IPS DF 6.9 (cell line): ENCODE data around the gene CEP170B.
"Not testable (repeated sequence)": the region's sequence is repeated elsewhere in the genome, so short reads cannot be mapped to it uniquely, and the experiment has no call there.

Experiments
- DNase-seq: peaks from one replicate; pipeline ENCODE4 v3.0.0-alpha.2; 2013; ENCODE audit warnings: low read depth, low spot score
- H3K27ac ChIP-seq: one replicate; pipeline ENCODE4 v1.5.1; 2013; ENCODE audit warnings: low read length, control low read depth
- H3K27me3 ChIP-seq: 2 replicates; pipeline ENCODE4 v1.6.1; 2013; ENCODE audit warnings: mild to moderate bottlenecking, low read length; ENCODE audit not compliant: control insufficient read depth, insufficient read depth
- H3K36me3 ChIP-seq: 2 replicates; pipeline ENCODE4 v1.6.1; 2013; ENCODE audit warnings: low read length; ENCODE audit not compliant: control insufficient read depth, insufficient read depth
- H3K4me1 ChIP-seq: 2 replicates; pipeline ENCODE4 v1.6.1; 2013; ENCODE audit warnings: low read length; ENCODE audit not compliant: control insufficient read depth, insufficient read depth
- H3K4me3 ChIP-seq: 2 replicates; pipeline ENCODE4 v1.5.1; 2013; ENCODE audit warnings: mild to moderate bottlenecking, low read length
- H3K9me3 ChIP-seq: 2 replicates; pipeline ENCODE4 v1.6.1; 2013; ENCODE audit warnings: low read length, inconsistent platforms; ENCODE audit not compliant: control insufficient read depth, insufficient read depth
- WGBS: extraction: QIAGEN DNeasy Blood & Tissue Kit; methylation state at CpG from one replicate; pipeline ENCODE4 v1.1.7; 2013; ENCODE audit warnings: mixed read lengths, missing lambda C conversion rate; ENCODE audit not compliant: insufficient read length, insufficient coverage; 5-methylcytosine and 5-hydroxymethylcytosine counted together

The CEP170B gene

GRCh38 chr14:104844306-104845032 lies 20.6 kb upstream of the CEP170B start:
- no peak overlapping the region for H3K27ac ChIP-seq
- DNase-seq: no peak
- H3K9me3 ChIP-seq: no peaks in the 10 kb centered on the region
- H3K27me3 ChIP-seq: 0 out of 2 replicates have a peak, but pooled peaks cover 2% of the 10 kb centered on the region
- peaks cover 5% of the 10 kb centered on the region; the same call in 1 of the 2 replicates for H3K4me1 ChIP-seq
- no CpG with 5 or more reads among the region's 27 CpGs for WGBS
- H3K36me3 ChIP-seq: no peaks in the 10 kb centered on the region
- H3K4me3 ChIP-seq: peak overlapping the region; percentile 10; the same call in 1 of the 2 replicates

GRCh38 chr14:104845033-104845666 lies 19.9 kb upstream of the CEP170B start:
- H3K27ac ChIP-seq: no peak overlapping the region
- WGBS: no CpG with 5 or more reads among the region's 4 CpGs
- H3K4me3 ChIP-seq: no peak overlapping the region
- H3K36me3 ChIP-seq: no peaks in the 10 kb centered on the region
- no peak for DNase-seq
- H3K9me3 ChIP-seq: no peaks in the 10 kb centered on the region
- peaks cover 5% of the 10 kb centered on the region; the same call in 1 of the 2 replicates for H3K4me1 ChIP-seq
- H3K27me3 ChIP-seq: 0 out of 2 replicates have a peak, but pooled peaks cover 2% of the 10 kb centered on the region

GRCh38 chr14:104845834-104846441 lies 19.1 kb upstream of the CEP170B start:
- Histone ChIP-seq H3K4me1 (peaks cover 5% of the 10 kb centered on the region; the same call in 1 of the 2 replicates), H3K27me3 (0 out of 2 replicates have a peak, but pooled peaks cover 2% of the 10 kb centered on the region), H3K4me3 (no peak overlapping the region), H3K27ac (no peak overlapping the region), H3K9me3 (no peaks in the 10 kb centered on the region), H3K36me3 (no peaks in the 10 kb centered on the region)
- WGBS: no CpG with 5 or more reads among the region's 3 CpGs
- DNase-seq: no peak

GRCh38 chr14:104852280-104852663 lies 12.8 kb upstream of the CEP170B start:
- no peaks in the 10 kb centered on the region for H3K27me3 ChIP-seq
- no peak for DNase-seq
- WGBS: no CpG with 5 or more reads among the region's 8 CpGs
- H3K4me1 ChIP-seq: no peaks in the 10 kb centered on the region; the same call in 1 of the 2 replicates
- H3K27ac ChIP-seq: no peak overlapping the region
- no peaks in the 10 kb centered on the region for H3K36me3 ChIP-seq
- no peak overlapping the region for H3K4me3 ChIP-seq
- no peaks in the 10 kb centered on the region for H3K9me3 ChIP-seq

- no CpG with 5 or more reads among the region's 12 CpGs for WGBS
- no peaks in the 10 kb centered on the region for H3K27me3 ChIP-seq
Measured at GRCh38 chr14:104855532-104856090, 9.5 kb upstream of the CEP170B start.

GRCh38 chr14:104856157-104856868 lies 8.8 kb upstream of the CEP170B start:
- no peaks in the 10 kb centered on the region for H3K9me3 ChIP-seq

More at GRCh38 chr14:104855532-104856090, 9.5 kb upstream of the CEP170B start:
- no peak overlapping the region for H3K27ac ChIP-seq
- H3K4me3 ChIP-seq: no peak overlapping the region
- H3K36me3 ChIP-seq: no peaks in the 10 kb centered on the region
- no peaks in the 10 kb centered on the region; the same call in 1 of the 2 replicates for H3K4me1 ChIP-seq
- no peaks in the 10 kb centered on the region for H3K9me3 ChIP-seq
- DNase-seq: no peak

GRCh38 chr14:104856869-104857860 lies 7.9 kb upstream of the CEP170B start:
- Histone ChIP-seq H3K36me3 (no peaks in the 10 kb centered on the region), H3K4me3 (no peak overlapping the region), H3K9me3 (no peaks in the 10 kb centered on the region), H3K27ac (no peak overlapping the region), H3K27me3 (no peaks in the 10 kb centered on the region), H3K4me1 (no peaks in the 10 kb centered on the region)
- WGBS: no CpG with 5 or more reads among the region's 25 CpGs
- DNase-seq: no peak

More at GRCh38 chr14:104856157-104856868, 8.8 kb upstream of the CEP170B start:
- Histone ChIP-seq H3K27ac (no peak overlapping the region), H3K27me3 (no peaks in the 10 kb centered on the region), H3K4me3 (no peak overlapping the region), H3K4me1 (no peaks in the 10 kb centered on the region; the same call in 1 of the 2 replicates), H3K36me3 (no peaks in the 10 kb centered on the region)
- no peak for DNase-seq
- WGBS: no CpG with 5 or more reads among the region's 21 CpGs

- WGBS: no CpG with 5 or more reads among the region's 6 CpGs
- not testable (repeated sequence) for H3K36me3 ChIP-seq, H3K4me3 ChIP-seq, H3K27me3 ChIP-seq, H3K4me1 ChIP-seq, DNase-seq, H3K27ac ChIP-seq, H3K9me3 ChIP-seq
Measured at GRCh38 chr14:104857931-104858330, 7.1 kb upstream of the CEP170B start.

- 100% methylated on average over 6 of the region's 8 CpGs for WGBS
- Histone ChIP-seq H3K36me3 (no peaks in the 10 kb centered on the region), H3K9me3 (no peaks in the 10 kb centered on the region), H3K4me3 (no peak overlapping the region), H3K27ac (no peak overlapping the region), H3K27me3 (no peaks in the 10 kb centered on the region), H3K4me1 (peaks cover 3% of the 10 kb centered on the region; the same call in 1 of the 2 replicates)
- DNase-seq: no peak
Measured at GRCh38 chr14:104858811-104859426, 6.1 kb upstream of the CEP170B start.
